Ectodermal cell (in vitro differentiated cells): ENCODE measurements around the gene ADAMTS14.

Source experiments
- H3K27ac ChIP-seq: 2 replicates; pipeline ENCODE4 v1.7.0; 2013; ENCODE audit warnings: mild to moderate bottlenecking, low read depth, low read length; ENCODE audit not compliant: insufficient read depth, poor library complexity, severe bottlenecking
- H3K27me3 ChIP-seq: 2 replicates; pipeline ENCODE4 v1.7.0; 2013; ENCODE audit warnings: mild to moderate bottlenecking, low read length; ENCODE audit not compliant: insufficient read depth, control insufficient read depth, poor library complexity, severe bottlenecking
- H3K36me3 ChIP-seq: one replicate; pipeline ENCODE4 v1.7.0; 2013; ENCODE audit warnings: low read length; ENCODE audit not compliant: control insufficient read depth, insufficient read depth
- H3K4me1 ChIP-seq: one replicate; pipeline ENCODE4 v1.7.0; 2013; ENCODE audit warnings: low read length; ENCODE audit not compliant: control insufficient read depth, insufficient read depth
- H3K4me3 ChIP-seq: 2 replicates; pipeline ENCODE4 v1.7.0; 2013; ENCODE audit warnings: low read depth, low read length, control low read depth; ENCODE audit not compliant: insufficient read depth
- H3K9me3 ChIP-seq: 2 replicates; pipeline ENCODE4 v1.7.0; 2013; ENCODE audit warnings: mild to moderate bottlenecking, low read length, moderate library complexity; ENCODE audit not compliant: control insufficient read depth
- WGBS, 2 experiments: methylation state at CpG; one replicate each; pipeline ENCODE4 v1.1.7; 2013; ENCODE audit warnings: missing lambda C conversion rate in 2 of 2; 5-methylcytosine and 5-hydroxymethylcytosine counted together

Gene ADAMTS14

DNA sequence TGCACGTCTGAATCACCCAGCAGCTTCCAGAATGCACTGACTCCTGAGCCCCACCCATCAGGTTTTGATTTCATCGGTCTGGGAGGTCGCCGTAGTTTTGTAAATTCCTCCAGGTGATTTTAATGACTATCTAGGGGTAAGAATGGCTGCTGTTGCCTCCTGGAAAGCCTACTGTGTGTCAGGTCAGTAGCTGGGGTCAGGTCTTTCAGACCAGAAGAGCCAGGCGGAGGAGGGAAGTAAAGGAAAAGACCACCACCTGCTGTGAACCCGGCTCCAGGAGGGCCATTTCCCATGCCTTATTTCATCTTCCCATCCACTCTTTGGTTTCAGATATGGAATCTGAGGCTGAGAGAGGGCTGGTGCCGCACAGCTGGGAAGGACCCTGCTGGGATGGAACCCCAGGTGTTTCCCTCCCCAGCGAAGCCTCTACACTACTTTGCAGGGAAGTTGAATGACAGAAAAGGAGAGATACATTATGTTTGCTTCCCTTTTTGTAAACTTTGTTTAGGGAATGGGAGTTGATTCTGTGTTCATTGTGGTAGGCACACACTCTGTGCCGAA lies 19.8 kb downstream of the ADAMTS14 start:
- 35 to 51% methylated on average over 9 of the region's 9 CpGs for WGBS, 2 experiments
- Histone ChIP-seq H3K27me3 (no peaks in the 10 kb centered on the region), H3K27ac (no peak overlapping the region), H3K9me3 (no peaks in the 10 kb centered on the region), H3K4me3 (no peak overlapping the region), H3K4me1 (peaks cover 19% of the 10 kb centered on the region), H3K36me3 (no peaks in the 10 kb centered on the region)

- 92 to 93% methylated on average over 18 to 19 of the region's 19 CpGs for WGBS, 2 experiments
- H3K27me3 ChIP-seq = no peaks in the 10 kb centered on the region
- no peaks in the 10 kb centered on the region for H3K36me3 ChIP-seq
- H3K4me1 ChIP-seq = peaks cover 19% of the 10 kb centered on the region
- no peaks in the 10 kb centered on the region for H3K9me3 ChIP-seq
- no peak overlapping the region for H3K27ac ChIP-seq
- no peak overlapping the region for H3K4me3 ChIP-seq
These were observed 21.5 kb downstream of the ADAMTS14 start for GRCh38 chr10:70693619-70694335.

- no peak overlapping the region for H3K27ac ChIP-seq
- no peaks in the 10 kb centered on the region for H3K36me3 ChIP-seq
- no peak overlapping the region for H3K4me3 ChIP-seq
These were observed 22.3 kb downstream of the ADAMTS14 start for GRCh38 chr10:70694418-70695141.

DNA sequence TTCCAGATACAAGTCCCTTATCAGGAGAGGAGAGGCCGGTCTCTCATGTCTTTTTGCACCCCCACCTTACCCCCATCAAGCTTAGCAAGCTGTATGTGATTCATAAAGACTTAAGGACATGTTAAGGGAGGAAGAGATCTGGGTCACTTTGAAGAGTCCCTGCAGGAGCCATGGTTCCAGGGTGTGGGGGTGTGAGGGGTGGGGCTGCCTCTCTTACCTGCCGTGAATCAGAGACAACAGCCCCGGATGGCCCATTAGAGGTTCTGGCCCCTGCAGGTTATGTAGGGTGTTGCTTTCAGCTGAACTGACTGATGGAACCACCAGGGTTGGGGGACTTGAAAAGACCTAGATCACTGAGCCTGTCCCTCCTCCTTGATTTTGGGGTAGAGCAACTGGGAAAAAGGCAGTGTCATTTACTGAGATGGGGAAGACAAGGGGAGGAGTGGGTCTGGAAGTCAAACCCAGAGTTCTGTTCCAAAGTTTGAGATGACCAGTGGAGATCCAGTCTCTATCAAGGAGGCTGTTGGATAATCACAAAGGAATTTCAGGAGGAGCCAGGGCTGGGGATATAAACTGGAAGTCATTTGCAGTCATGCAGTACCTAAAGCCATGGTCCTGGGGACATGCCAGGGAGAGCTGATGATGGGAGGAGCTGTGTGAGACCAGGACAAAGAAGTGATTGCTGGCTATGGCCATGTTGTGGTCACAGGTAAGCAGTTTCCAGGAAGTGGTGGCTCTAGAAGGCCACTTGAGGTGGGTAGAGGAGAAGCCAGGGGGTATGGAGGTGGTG lies 23.1 kb downstream of the ADAMTS14 start:
- 81 to 95% methylated on average over 2 to 3 of the region's 3 CpGs for WGBS, 2 experiments
- Histone ChIP-seq H3K4me3 (no peak overlapping the region), H3K4me1 (peaks cover 19% of the 10 kb centered on the region), H3K27me3 (no peaks in the 10 kb centered on the region), H3K36me3 (no peaks in the 10 kb centered on the region), H3K27ac (no peak overlapping the region), H3K9me3 (no peaks in the 10 kb centered on the region)

More at GRCh38 chr10:70694418-70695141, 22.3 kb downstream of the ADAMTS14 start:
- peaks cover 19% of the 10 kb centered on the region for H3K4me1 ChIP-seq
- no peaks in the 10 kb centered on the region for H3K27me3 ChIP-seq
- 91 to 97% methylated on average over 5 of the region's 6 CpGs for WGBS, 2 experiments
- H3K9me3 ChIP-seq = no peaks in the 10 kb centered on the region

GRCh38 chr10:70698211-70698610 lies 25.9 kb downstream of the ADAMTS14 start:
- Histone ChIP-seq H3K36me3 (no peaks in the 10 kb centered on the region), H3K9me3 (no peaks in the 10 kb centered on the region), H3K27ac (no peak overlapping the region), H3K27me3 (no peaks in the 10 kb centered on the region), H3K4me1 (peaks cover 4% of the 10 kb centered on the region), H3K4me3 (no peak overlapping the region)
- 92 to 93% methylated on average over 4 of the region's 4 CpGs for WGBS, 2 experiments

GRCh38 chr10:70699063-70699658 lies 26.9 kb downstream of the ADAMTS14 start:
- H3K4me1 ChIP-seq = no peaks in the 10 kb centered on the region
- 88 to 94% methylated on average over 3 of the region's 3 CpGs for WGBS, 2 experiments
- no peaks in the 10 kb centered on the region for H3K36me3 ChIP-seq
- no peaks in the 10 kb centered on the region for H3K27me3 ChIP-seq
- H3K4me3 ChIP-seq = no peak overlapping the region
- no peaks in the 10 kb centered on the region for H3K9me3 ChIP-seq
- H3K27ac ChIP-seq = no peak overlapping the region

DNA sequence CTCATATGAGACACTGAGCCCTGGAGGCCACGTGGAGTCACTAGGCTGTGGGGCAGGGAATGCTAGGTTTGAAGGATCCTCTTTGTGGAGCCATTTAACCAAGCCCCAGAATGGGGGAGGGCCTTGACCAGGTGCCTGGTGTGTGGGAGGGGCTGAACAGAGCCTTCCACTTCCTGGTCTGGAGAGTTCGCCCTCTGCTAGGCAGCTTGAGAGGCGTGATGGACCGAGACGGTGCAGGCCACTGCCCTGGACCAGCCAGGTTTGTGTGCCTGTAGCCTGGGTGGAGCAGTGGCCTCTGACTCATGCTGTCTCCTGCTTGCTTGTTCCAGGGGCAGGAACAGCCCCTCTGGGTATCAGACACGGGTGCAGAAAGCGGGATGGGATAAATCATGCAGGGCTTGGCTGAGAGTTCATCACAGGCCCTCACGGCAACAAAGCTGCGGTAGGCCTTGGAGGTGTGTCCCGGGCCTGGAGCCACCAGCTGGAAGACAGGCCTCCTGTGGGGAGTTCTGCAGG lies 27.4 kb downstream of the ADAMTS14 start:
- no peaks in the 10 kb centered on the region for H3K4me1 ChIP-seq
- no peaks in the 10 kb centered on the region for H3K27me3 ChIP-seq
- WGBS, 2 experiments = 83 to 85% methylated on average over 10 of the region's 10 CpGs
- no peaks in the 10 kb centered on the region for H3K36me3 ChIP-seq
- H3K27ac ChIP-seq = no peak overlapping the region
- H3K9me3 ChIP-seq = no peaks in the 10 kb centered on the region
- H3K4me3 ChIP-seq = no peak overlapping the region

DNA sequence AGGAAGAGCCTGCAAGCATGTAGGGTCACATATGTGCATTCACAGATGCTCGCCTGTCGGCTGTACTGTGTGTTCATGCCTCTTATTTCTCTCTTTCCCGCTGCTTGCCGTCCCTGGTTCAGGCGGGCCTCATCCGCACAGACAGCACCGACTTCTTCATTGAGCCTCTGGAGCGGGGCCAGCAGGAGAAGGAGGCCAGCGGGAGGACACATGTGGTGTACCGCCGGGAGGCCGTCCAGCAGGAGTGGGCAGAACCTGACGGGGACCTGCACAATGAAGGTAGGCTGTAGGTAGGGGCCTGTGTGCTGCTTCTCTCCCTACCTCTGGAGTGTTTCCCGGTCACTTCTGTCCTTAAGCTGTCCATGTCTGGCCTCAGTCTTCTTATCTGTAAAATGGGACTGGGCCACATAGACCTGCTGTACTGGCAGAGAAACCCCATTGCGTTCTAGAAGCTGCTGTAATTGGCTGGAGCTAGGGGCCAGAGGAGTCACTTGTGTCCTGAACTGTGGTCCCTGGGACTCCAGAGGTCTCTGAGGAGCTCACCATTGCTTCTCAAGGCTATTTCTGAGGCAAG lies 30.0 kb downstream of the ADAMTS14 start:
- no peak overlapping the region for H3K4me3 ChIP-seq
- H3K9me3 ChIP-seq = no peaks in the 10 kb centered on the region
- H3K4me1 ChIP-seq = no peaks in the 10 kb centered on the region
- no peak overlapping the region for H3K27ac ChIP-seq
- WGBS, 2 experiments = 93 to 95% methylated on average over 15 of the region's 15 CpGs
- H3K27me3 ChIP-seq = no peaks in the 10 kb centered on the region
- H3K36me3 ChIP-seq = no peaks in the 10 kb centered on the region

DNA sequence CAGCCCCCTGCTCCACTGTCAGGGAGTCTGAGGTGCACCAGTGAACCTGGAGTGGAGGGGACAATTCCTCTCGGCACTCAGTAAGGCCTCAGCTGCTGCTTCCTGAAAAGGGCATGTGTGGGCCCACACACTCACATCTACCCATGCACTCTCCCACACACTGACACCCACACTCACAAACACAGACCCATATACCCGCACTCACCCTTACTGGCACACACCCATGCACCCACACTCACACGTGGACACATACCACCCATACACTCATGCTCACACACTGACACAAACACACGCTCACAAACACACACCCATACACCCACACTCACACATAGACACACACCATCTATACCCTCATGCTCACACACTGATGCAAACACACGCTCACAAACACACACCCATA lies 31.9 kb downstream of the ADAMTS14 start:
- no peaks in the 10 kb centered on the region for H3K4me1 ChIP-seq
- no peaks in the 10 kb centered on the region for H3K9me3 ChIP-seq
- 89 to 91% methylated on average over 5 of the region's 5 CpGs for WGBS, 2 experiments
- H3K36me3 ChIP-seq = no peaks in the 10 kb centered on the region
- no peaks in the 10 kb centered on the region for H3K27me3 ChIP-seq
- no peak overlapping the region for H3K4me3 ChIP-seq
- H3K27ac ChIP-seq = no peak overlapping the region
